GM12801 (cell line): Measurements from ENCODE around the gene TRPV5.

Experiments used
- CTCF ChIP-seq: IDR thresholded peaks from one replicate; pipeline ENCODE4 v1.5.1; 2011; ENCODE audit warnings: control low read depth; ENCODE audit not compliant: insufficient read length; ENCODE audit errors: extremely low read depth

TRPV5 gene

GRCh38 chr7:142898377-142899170 is 35.0 kb downstream of the TRPV5 start:
- no peak for TF ChIP-seq CTCF

DNA sequence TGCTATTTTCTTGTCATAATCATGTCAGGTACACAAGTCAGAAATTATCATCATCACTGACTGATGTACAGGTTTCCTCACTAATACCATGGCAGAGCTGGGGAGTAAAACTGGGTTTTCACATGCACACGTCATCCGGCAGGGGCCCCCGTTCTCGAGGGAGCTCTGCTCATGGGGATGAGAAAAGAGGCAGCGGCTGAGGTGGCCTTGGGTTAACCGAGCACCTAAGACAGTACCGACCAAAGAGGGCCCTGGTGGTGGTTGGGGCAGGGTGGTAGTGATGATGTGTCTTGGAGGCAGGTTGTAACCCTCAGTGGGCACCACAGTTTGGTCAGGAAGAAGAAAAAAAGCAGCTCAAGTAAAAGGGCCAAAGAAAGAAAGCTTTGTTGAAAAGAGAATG is 35.9 kb downstream of the TRPV5 start:
- no peak for TF ChIP-seq CTCF

DNA sequence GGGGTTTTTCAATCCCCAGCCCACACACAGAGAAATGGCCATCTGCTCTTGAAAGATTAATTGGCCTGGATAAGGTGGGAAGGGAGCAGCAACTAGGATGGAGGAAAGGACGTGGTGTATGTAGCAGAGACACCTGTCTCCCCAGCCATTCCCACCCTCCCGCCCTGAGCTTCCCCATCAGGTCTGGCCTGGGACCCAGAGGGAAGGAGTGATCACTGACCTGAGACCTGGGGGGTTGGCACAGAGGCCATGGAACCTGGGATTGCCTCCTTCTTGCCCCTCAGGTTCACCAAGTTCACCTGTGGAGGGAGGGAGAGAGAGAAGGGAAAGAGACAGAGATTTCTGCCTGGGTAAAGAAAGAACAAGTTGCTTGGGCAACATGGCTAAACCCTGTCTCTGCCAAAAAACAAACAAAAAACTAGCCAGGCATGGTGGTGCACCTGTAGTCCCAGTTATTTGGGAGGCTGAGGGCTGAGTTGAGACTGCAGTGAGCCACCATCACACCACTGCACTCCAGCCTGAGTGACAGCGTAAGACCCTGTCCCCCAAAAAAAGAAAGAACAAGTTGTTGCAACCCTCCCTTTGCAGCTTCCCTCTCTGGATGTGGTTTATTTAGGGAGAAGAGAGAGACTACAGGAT is 36.7 kb downstream of the TRPV5 start:
- no peak for TF ChIP-seq CTCF

DNA sequence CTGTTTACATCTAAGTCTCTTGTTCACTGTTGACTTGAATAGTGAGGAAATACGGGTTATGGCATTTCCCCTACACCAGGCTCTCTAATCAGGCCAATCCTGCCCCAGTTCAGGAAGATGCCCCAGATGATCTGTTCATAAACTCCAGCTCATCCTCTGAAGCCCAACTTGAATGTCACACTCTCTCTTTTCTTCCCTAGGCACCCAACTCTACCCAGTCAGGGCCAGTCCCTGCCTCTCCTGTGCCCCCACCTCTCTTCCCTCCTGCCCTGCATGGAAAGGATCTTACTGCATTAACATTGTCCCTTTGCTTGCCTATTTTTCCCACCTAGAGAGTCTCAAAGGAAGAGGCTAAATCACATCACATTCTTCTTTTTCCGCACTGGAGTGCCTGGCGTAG is 37.4 kb downstream of the TRPV5 start:
- TF ChIP-seq CTCF = no peak

DNA sequence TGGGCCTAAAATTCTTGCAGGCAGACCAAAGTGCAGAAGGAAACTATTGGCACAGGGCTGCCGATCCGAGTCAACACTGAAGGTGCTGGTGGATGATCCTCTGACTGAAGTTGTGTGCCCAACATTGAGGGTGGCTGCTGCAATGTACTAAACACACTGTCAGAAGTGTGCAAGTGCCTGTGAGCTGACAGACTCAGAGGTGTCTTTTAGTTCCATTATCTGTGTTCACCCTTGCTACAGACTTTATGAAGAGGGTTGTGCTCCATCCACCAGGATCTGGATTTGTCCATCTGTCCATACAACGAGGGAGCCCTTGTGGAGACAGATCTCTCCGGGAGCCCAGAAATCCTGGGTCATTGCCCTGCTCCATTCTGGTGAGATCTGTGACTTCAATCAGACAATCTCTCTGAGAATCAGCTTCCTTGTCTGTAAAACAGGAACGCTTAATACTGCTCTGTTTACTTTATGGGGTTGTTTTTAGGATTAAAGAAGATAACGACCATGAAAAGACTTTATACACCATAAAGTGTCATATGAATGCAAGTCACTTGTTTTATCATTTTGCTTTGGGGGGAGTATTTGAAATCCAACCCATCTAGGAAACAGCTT is 38.5 kb downstream of the TRPV5 start:
- no peak for TF ChIP-seq CTCF

- TF ChIP-seq CTCF = no peak
Observed at GRCh38 chr7:142894112-142894984, 39.2 kb downstream of the TRPV5 start.

GRCh38 chr7:142892951-142893350 is 40.6 kb downstream of the TRPV5 start:
- TF ChIP-seq CTCF = no peak
